ENCODE data around the gene IFTAP.
"Not testable (repeated sequence)": the region's sequence is repeated elsewhere in the genome, so short reads cannot be mapped to it uniquely, and the experiment has no call there.

The IFTAP gene

GRCh38 chr11:36594316-36594989 is at the start of gene IFTAP:
Gene IFTAP, plus strand, starts transcription at chr11:36594502. Its CDS starts 15,602 bp downstream, at chr11:36610104.
- DNase-seq (ENCODE audit: low read depth in 2 of 2), result peak in 1 of 2 donors; percentile 11

DNA sequence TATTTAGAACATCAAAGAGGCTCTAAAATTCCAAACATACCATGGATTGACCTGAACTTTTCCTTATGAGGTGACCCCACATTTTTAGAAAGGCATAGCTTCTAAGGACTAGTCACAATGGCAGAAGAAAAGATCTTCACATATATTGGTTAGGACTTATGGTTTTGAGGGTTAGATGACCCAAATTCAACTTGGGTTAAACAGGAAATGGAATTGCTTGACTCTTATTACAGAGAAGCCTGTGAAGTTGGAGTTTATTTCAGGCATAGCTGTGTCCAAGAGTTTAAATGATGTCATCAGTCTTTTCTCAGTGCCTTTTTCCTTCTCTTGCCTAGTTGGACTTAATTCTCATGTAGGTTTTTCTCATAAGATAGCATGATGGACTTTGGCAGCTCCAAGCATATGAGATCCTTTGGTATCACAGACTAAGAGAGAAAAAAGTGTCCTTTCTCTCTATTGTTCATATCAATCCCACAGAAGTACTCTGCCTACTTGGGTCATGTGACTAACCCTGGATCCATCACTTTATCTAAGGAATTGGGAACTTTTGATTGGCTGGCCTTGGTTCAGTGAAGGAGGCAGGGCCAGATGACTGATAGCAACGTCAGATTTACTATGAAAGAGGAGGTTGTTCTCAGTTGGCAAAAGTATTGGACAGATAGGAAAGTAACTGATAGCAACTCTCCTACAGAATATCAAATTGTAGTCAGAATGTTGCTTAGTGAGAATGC is 43.8 kb upstream of the IFTAP start:
- no peak for DNase-seq (ENCODE audit: low read depth in 2 of 2)

- DNase-seq (ENCODE audit: low read depth in 2 of 2), result not testable (repeated sequence)
Measured at GRCh38 chr11:36557390-36557789, 36.9 kb upstream of the IFTAP start.

DNA sequence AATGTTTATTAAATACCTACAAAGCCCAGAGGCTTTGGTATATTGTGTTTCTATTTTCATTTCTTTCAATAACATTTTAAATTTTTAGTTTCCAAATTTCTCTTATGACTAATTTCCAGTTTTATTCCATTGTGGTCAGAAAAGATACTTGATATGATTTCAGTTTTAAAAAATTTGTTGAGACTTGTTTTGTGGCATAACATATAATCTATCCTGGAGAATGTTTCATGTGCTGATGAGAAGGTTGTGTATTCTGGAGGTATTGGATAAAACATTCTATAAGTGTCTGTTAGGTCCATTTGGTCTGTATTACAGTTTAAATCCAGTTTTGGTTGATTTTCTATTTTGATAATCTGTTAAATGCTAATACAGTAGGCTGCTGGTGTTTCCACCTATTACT is 36.3 kb upstream of the IFTAP start:
- no peak for DNase-seq (ENCODE audit: low read depth in 2 of 2)

DNA sequence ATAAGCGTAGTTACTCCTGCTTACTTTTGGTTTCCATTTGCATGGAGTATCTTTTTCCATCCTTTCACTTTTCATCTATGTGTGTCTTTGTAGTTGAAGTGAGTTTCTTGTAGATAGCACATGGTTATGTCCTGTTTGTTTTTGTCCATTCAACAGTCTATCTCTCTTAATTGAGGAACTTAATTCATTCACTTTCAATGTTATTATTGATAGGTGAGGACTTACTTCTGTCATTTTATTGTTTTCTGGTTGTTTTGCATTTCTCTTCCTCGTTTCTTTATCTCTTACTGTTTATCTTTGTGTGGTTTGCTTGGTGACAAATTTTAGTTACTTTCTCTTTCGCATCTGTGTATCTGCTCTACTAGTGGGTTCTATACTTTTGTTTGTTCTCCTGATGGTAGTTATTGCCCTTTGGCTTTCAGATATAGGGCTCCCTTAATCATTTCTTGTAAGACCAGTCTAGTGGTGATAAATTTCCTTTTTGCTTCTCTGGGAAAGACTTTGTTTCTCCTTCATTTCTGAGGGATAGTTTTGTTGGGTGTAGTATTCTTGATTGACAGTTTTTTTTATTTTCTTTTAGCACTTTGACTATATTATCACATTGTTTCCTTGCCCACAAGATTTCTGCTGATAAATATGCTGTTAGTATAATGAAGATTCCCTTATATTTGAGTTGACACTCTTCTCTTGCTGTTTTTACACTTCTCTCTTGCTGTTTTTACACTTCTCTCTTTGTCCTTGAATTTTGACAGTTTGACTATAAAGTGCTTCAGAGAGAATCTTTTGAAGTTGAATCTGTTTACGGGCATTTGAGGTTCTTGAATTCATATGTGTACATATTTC is 35.5 kb upstream of the IFTAP start:
- DNase-seq (ENCODE audit: low read depth in 2 of 2), result no peak

DNA sequence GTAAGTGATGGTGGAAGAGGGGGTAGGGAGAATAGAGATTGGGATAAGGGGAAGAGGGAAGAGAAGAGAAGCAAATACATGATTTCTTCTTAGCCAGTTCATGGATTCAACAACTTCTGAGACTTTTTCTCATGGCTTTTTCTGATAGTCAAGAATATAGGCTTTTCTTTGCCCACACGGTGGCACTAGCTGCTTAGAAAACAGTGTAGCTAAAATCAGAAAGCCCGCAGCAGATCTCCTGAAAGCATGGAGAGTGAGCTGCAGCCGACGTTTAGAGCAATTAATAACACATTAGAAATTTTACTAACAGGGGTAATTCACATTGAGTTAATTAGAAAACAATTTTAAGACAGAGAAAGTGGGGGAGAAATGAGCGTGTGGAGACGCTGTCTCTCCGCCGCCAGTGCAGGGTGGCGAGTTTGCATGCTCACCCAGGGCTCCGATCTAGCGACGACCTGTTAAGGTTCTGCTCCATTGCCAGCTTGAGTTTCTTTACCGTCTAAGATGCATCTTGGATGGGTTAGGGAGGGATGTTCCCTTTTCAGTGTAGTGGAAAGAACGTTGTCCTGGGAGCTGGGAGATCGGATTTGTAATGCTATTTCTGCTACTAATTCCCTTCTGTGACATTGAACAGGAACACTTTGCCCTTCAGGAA is 29.8 kb upstream of the IFTAP start:
- peak in 1 of 2 donors; percentile 4 for DNase-seq (ENCODE audit: low read depth in 2 of 2)

DNA sequence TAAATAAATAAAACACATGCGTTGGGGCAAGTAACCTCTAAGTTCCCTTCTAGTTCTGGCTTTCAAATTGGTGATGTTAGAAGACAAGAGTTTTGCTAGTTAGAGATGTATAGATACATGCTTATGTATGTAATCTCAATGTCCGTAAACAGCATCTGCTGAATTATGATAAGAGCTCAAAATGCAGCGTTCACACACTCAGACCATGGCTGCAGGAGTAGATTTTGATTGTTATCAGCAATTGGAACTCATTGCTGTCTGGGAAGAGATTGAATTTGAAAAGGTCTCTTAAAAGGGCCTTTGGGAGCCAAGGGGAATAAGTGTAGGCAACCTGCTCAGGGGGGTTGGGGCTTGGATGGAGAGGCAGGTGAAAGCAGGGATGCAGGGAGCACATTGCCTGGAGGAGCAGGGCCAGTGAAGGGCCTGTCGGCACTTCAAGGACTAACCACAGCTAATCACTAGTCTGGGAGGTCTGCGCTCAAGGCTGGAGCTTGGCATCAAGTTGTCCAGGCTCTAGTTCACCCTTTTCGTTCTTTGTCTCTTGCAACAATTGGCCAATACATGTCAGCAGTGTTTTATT is 29.2 kb upstream of the IFTAP start:
- no peak for DNase-seq (ENCODE audit: low read depth in 2 of 2)

DNA sequence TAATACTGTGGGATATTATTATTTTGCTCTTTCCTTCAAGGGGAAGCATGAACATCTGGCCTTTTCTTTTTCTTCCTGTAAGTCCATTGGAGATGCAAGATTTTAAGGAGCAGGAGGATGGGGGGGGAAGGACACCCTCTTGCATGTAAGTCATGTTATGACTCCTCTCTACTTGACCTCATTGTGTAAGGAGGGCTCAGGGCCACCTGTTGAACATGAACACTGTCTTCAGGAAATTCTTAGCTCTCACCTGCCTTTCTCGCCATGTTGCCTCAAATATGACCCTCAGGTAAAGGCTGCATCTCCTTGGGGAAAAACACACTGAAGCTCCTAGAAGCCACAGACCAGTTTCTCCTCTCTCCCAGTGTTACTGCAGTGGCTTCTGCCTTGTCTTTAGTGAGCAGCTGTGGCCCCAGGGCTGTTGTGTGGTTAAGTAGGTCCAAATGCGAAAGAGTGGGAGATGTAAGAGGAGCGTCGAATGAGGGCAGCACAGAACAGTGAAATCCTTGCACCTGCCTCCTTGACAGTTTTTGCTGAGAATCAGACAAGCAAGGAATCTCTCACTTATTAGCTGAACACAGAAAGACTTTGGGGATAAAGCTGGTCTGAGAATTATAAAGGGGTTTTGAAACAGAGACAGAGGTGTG is 27.8 kb upstream of the IFTAP start:
- DNase-seq (ENCODE audit: low read depth in 2 of 2), result no peak

GRCh38 chr11:36567694-36568093 is 26.6 kb upstream of the IFTAP start, which contains the start of gene RAG1:
Gene RAG1, plus strand, starts transcription at chr11:36568007. Its CDS starts 5,298 bp downstream, at chr11:36573305.
- DNase-seq (ENCODE audit: low read depth in 2 of 2), result no peak

GRCh38 chr11:36569095-36569494 is 25.2 kb upstream of the IFTAP start:
- DNase-seq (ENCODE audit: low read depth in 2 of 2), result no peak

GRCh38 chr11:36574486-36574885 is 19.8 kb upstream of the IFTAP start:
- DNase-seq (ENCODE audit: low read depth in 2 of 2), result no peak

DNA sequence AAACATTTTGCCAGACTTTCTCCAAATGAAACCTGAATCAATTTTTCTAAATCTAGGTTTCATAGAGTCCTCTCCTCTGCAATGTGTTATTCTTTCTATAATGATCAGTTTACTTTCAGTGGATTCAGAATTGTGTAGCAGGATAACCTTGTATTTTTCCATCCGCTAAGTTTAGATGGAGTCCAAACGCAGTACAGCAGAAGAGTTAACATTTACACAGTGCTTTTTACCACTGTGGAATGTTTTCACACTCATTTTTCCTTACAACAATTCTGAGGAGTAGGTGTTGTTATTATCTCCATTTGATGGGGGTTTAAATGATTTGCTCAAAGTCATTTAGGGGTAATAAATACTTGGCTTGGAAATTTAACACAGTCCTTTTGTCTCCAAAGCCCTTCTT is 16.9 kb upstream of the IFTAP start:
- DNase-seq (ENCODE audit: low read depth in 2 of 2), result no peak

DNA sequence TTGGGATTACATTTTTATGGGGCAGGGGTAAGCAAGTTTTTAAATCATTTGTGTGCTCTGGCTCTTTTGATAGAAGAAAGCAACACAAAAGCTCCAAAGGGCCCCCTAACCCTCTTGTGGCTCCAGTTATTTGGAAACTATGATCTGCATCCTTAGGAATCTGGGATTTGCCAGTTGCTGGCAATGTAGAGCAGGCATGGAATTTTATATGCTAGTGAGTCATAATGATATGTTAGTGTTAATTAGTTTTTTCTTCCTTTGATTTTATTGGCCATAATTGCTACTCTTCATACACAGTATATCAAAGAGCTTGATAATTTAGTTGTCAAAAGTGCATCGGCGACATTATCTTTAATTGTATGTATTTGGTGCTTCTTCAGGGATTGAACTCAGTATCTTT is 16.4 kb upstream of the IFTAP start:
- no peak for DNase-seq (ENCODE audit: low read depth in 2 of 2)

- no peak for DNase-seq (ENCODE audit: low read depth in 2 of 2)
Measured at GRCh38 chr11:36578458-36578857, 15.8 kb upstream of the IFTAP start.

GRCh38 chr11:36581536-36581935 is 12.8 kb upstream of the IFTAP start:
- no peak for DNase-seq (ENCODE audit: low read depth in 2 of 2)

- DNase-seq (ENCODE audit: low read depth in 2 of 2), result no peak
Measured at GRCh38 chr11:36583667-36584066, 10.6 kb upstream of the IFTAP start.

DNA sequence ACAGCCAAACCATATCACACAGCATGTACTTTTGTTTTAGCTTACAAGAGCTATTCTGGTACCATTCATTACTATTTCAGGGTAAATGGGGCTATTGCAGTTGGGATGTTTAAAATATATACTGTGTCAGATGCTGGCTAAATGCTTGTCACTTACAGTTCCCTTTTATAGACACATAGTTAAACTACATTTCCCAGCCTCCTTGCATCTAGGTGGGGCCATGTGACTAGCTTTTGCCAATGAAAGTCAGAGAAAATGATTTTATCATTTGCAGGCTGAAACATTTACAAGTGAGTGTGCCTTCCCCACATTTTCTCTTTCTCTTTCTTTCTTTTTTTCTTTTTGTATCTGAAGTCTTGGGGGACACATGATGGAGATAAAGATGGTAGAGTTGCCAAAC is 7.8 kb upstream of the IFTAP start:
- DNase-seq (ENCODE audit: low read depth in 2 of 2), result no peak

DNA sequence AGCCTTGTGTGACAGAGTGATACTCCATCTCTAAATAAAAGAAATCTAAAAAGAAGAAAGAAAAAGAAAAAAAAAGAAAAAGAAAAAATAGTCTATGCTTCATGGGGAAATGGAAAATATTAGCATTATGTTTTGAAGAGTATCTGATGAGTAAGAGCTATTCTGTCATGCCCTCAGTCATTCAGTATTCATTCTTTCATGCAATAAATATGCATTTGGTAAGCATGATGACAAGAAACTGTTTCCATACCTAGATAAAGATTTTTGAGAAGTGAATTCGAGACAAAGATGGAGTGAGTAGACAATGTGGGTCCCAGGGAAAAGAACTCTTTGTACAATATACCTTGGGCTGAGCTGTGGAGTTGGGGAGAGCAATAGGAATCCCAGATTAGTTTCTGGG is 6.2 kb upstream of the IFTAP start:
- no peak for DNase-seq (ENCODE audit: low read depth in 2 of 2)

GRCh38 chr11:36590513-36590912 is 3.8 kb upstream of the IFTAP start:
- no peak for DNase-seq (ENCODE audit: low read depth in 2 of 2)

GRCh38 chr11:36591433-36591832 is 2.9 kb upstream of the IFTAP start:
- DNase-seq (ENCODE audit: low read depth in 2 of 2), result no peak

- no peak for DNase-seq (ENCODE audit: low read depth in 2 of 2)
Measured at GRCh38 chr11:36596880-36597279, 2.6 kb downstream of the IFTAP start.
